HUDEP-2 (cell line): ENCODE data around the gene CHMP2A.

ENCODE experiments used
- DNase-seq, 76 experiments: peaks; one replicate each; lab custom pipeline; 2025; ENCODE audit not compliant: unreplicated experiment in 76 of 76; lab: John Stamatoyannopoulos, UW

CHMP2A gene

DNA sequence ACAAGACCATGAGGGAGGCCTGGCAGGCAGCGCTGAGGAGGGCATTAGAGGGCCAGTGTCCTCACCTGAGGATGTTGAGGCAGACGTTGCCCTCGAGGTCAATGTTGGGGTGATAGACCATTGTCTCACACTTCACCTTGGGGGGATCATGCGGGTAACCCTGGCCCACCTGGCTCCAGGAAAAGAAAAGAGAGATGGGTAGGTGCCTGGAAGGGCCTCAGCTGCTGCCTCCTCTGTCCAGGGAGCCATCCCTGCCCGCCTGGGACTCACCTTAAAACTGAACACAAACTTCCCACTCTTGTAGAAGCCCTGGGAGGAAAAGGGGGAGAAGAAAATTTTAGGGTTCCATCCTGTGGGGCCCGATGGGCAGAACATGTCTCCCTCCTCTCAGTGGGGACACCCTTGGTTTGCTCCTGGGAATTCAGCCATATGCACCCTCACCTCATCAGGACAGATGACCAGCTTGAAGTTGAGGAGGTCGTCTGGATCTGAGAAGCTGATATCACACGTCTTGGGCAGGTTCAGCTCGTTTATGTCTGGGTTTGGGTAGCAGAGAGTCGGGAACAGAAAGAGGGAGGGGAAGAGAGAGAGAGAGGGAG lies 1.8 kb upstream of the CHMP2A start:
- DNase-seq = no peak

GRCh38 chr19:58555920-58556621 lies 1.2 kb upstream of the CHMP2A start:
- no peak for DNase-seq

GRCh38 chr19:58555369-58555885 lies 522 bp upstream of the CHMP2A start:
- no peak for DNase-seq

DNA sequence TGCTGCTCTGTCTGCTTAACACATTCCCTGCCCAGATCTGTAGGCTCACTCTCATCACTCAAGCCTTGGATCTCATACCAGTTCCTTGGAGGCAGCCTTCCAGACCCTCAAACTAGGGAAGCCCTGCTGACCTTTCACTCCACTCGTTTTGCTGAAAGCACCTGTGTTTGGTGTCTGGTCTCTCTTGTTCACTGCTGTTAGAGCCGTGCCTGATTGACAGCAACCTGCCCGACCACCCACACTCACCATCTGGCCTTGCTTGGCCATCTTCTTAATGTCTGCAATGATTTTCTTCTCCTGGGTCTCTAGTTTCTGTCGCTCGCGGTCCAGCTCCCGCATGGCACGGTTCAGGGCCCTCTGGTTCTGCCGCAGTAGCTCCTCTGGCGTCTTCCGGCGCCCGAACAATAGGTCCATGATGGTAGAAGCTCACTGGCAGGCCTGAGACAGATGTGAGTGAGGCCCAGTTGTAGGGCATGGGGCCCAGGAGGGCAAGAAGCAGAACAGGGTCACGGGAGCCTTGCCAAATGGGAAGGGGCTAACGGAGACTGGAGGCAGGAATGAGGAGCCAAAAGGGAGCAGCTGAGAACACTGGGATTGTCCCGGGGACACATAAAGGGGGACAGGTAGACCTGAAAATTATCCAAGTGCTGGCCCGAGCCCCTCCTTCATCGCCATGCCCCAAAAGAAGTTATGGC lies 959 bp downstream of the CHMP2A start:
- no peak for DNase-seq

DNA sequence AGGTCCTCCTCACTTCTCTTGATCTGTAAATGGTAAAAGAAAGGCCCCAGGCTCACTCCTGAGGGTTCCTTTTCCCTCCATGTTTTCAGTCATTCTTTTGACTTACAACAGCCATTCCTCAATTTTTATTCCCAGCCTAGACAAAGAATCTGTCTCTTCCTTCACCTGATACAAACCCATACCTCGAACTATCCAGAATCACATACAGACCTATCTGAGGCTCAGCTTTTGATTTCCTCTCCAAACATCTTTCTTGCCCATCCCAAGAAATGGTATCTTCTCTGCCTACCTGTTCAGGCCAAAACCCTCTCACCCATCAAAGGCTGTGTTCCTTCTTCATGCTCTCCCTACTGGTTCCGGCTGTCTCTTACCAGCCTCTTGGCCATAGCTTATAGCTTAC lies 2.2 kb downstream of the CHMP2A start:
- no peak for DNase-seq

GRCh38 chr19:58551577-58552471 lies 3.1 kb downstream of the CHMP2A start:
- no peak for DNase-seq

- no peak for DNase-seq
Measured at GRCh38 chr19:58551123-58551497, 3.8 kb downstream of the CHMP2A start.

- no peak for DNase-seq
Measured at GRCh38 chr19:58550362-58551122, 4.4 kb downstream of the CHMP2A start.

- DNase-seq = no peak
Measured at GRCh38 chr19:58549664-58550361, 5.1 kb downstream of the CHMP2A start.

- DNase-seq = no peak
Measured at GRCh38 chr19:58548859-58549663, 5.8 kb downstream of the CHMP2A start.

- no peak for DNase-seq
Measured at GRCh38 chr19:58547323-58548312, 7.3 kb downstream of the CHMP2A start.

GRCh38 chr19:58546019-58546530 lies 8.8 kb downstream of the CHMP2A start:
- no peak for DNase-seq

- DNase-seq = no peak
Measured at GRCh38 chr19:58545286-58546018, 9.5 kb downstream of the CHMP2A start.

GRCh38 chr19:58544591-58545285 lies 10.2 kb downstream of the CHMP2A start:
- DNase-seq = no peak

GRCh38 chr19:58543826-58544590 lies 10.9 kb downstream of the CHMP2A start, which contains the start of gene TRIM28:
Gene TRIM28 (plus strand): TSS chr19:58544064. CDS start chr19:58544758, 694 bp downstream.
- DNase-seq = no peak
